Measurements from ENCODE around the gene PTAR1.
A peak's percentile ranks its signal among the peaks of the same experiment; 100 is the strongest.

Gene PTAR1

DNA sequence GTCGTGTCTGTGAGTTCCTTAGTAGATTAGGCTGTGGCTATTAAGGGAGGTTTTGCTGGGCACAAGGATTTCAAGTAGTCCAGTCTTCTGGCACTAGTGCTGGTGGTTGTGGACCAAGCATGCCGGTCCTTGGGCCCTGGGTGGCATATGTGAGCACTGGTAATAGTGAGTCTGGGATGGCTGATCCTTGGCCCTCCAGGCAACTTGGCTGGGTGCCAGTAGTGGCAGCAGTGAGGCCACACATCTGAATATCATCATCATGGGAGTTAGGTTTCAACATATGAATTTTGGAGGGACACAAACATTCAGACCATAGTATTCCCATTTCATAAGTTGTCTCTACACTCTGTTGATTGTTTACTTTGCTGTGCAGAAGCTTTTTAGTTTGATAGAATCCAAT lies 62.3 kb downstream of the PTAR1 start:
- no peaks in the 10 kb centered on the region for H3K4me1 ChIP-seq (ENCODE audit: control insufficient read depth, low read depth, low read length)
- no peak overlapping the region for H3K27ac ChIP-seq (ENCODE audit: low read length)
- no peak overlapping the region for H3K4me3 ChIP-seq (ENCODE audit: low read length)
- H3K36me3 ChIP-seq (ENCODE audit: control insufficient read depth, low read depth, low read length): no peaks in the 10 kb centered on the region
- no peak overlapping the region for H3K9ac ChIP-seq (ENCODE audit: low read length)
- no peaks in the 10 kb centered on the region for H3K27me3 ChIP-seq (ENCODE audit: control insufficient read depth, insufficient read depth, low read length)
- H3K9me3 ChIP-seq (ENCODE audit: control insufficient read depth, low read depth, low read length): peaks cover 3% of the 10 kb centered on the region

- no peak overlapping the region for H3K9ac ChIP-seq (ENCODE audit: low read length)
Observed at GRCh38 chr9:69696802-69697201, 63.0 kb downstream of the PTAR1 start.

GRCh38 chr9:69689991-69690538 lies 69.7 kb downstream of the PTAR1 start:
- Histone ChIP-seq H3K4me3 (ENCODE audit: low read length) (no peak overlapping the region), H3K27me3 (ENCODE audit: control insufficient read depth, insufficient read depth, low read length) (no peaks in the 10 kb centered on the region), H3K27ac (ENCODE audit: low read length) (no peak overlapping the region), H3K36me3 (ENCODE audit: control insufficient read depth, low read depth, low read length) (no peaks in the 10 kb centered on the region), H3K9me3 (ENCODE audit: control insufficient read depth, low read depth, low read length) (no peaks in the 10 kb centered on the region), H3K9ac (ENCODE audit: low read length) (no peak overlapping the region), H3K4me1 (ENCODE audit: control insufficient read depth, low read depth, low read length) (no peaks in the 10 kb centered on the region)

More at GRCh38 chr9:69696802-69697201, 63.0 kb downstream of the PTAR1 start:
- Histone ChIP-seq H3K4me1 (ENCODE audit: control insufficient read depth, low read depth, low read length) (no peaks in the 10 kb centered on the region), H3K27ac (ENCODE audit: low read length) (no peak overlapping the region), H3K27me3 (ENCODE audit: control insufficient read depth, insufficient read depth, low read length) (no peaks in the 10 kb centered on the region), H3K4me3 (ENCODE audit: low read length) (no peak overlapping the region), H3K9me3 (ENCODE audit: control insufficient read depth, low read depth, low read length) (peaks cover 3% of the 10 kb centered on the region), H3K36me3 (ENCODE audit: control insufficient read depth, low read depth, low read length) (no peaks in the 10 kb centered on the region)

- H3K4me1 ChIP-seq (ENCODE audit: control insufficient read depth, low read depth, low read length): no peaks in the 10 kb centered on the region
- H3K4me3 ChIP-seq (ENCODE audit: low read length): no peak overlapping the region
- no peak overlapping the region for H3K9ac ChIP-seq (ENCODE audit: low read length)
- no peaks in the 10 kb centered on the region for H3K9me3 ChIP-seq (ENCODE audit: control insufficient read depth, low read depth, low read length)
- H3K36me3 ChIP-seq (ENCODE audit: control insufficient read depth, low read depth, low read length): no peaks in the 10 kb centered on the region
- no peaks in the 10 kb centered on the region for H3K27me3 ChIP-seq (ENCODE audit: control insufficient read depth, insufficient read depth, low read length)
- no peak overlapping the region for H3K27ac ChIP-seq (ENCODE audit: low read length)
Observed at GRCh38 chr9:69683927-69684326, 75.9 kb downstream of the PTAR1 start.

DNA sequence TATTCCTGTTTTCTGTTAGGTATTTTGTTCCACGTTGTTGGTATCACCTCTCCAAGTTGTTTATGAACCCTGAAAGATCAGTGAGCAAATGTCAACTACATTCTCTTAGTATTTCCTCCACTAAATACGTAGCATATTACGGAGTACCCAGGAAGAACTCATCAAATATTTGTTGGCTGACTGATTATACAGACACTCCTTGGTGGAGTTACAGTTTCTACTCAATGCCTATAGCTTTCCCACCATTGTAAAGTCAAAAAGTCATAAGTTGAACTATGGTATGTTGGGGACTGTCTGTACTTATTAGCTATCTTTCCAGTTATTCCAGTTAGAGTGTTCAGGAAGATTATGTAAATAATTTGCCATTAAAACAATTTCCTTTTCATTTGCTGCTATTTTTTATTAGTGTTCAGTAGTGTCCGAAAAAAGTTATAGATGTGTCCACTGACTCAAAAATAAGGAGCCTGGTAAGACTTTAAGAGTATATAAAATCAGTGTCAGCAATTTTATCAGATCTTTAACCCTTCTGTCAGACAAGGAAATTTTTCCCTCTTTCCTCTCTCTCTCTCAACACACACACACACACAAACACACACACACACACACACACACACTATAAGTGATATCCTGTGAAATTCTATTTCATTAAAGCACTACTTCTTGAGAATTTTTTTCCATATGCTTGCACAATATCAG lies 80.8 kb downstream of the PTAR1 start:
- no peaks in the 10 kb centered on the region for H3K36me3 ChIP-seq (ENCODE audit: control insufficient read depth, low read depth, low read length)
- H3K4me1 ChIP-seq (ENCODE audit: control insufficient read depth, low read depth, low read length): no peaks in the 10 kb centered on the region
- H3K4me3 ChIP-seq (ENCODE audit: low read length): no peak overlapping the region
- no peak overlapping the region for H3K27ac ChIP-seq (ENCODE audit: low read length)
- H3K27me3 ChIP-seq (ENCODE audit: control insufficient read depth, insufficient read depth, low read length): no peaks in the 10 kb centered on the region
- H3K9ac ChIP-seq (ENCODE audit: low read length): no peak overlapping the region
- H3K9me3 ChIP-seq (ENCODE audit: control insufficient read depth, low read depth, low read length): no peaks in the 10 kb centered on the region

DNA sequence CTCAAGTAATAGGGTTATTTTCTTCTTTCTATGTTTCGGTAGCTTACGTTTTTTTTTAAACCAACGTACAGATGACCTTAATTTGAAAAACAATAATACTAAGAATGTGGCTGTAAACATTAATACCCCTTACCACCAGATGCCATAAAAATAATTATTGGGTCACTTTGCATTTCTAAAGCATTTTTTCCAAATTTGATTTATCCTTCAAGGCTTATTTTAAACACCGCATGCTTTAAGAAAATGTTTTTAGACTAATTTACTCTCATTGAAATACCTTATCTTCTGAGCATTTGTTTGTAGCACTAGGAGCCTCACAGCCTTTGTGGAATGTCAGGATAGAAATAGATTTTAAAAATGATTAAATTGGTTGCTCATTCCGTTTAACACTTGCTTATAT lies 81.9 kb downstream of the PTAR1 start:
- no peaks in the 10 kb centered on the region for H3K27me3 ChIP-seq (ENCODE audit: control insufficient read depth, insufficient read depth, low read length)
- no peaks in the 10 kb centered on the region for H3K36me3 ChIP-seq (ENCODE audit: control insufficient read depth, low read depth, low read length)
- no peak overlapping the region for H3K27ac ChIP-seq (ENCODE audit: low read length)
- peaks cover 4% of the 10 kb centered on the region for H3K4me1 ChIP-seq (ENCODE audit: control insufficient read depth, low read depth, low read length)
- no peak overlapping the region for H3K9ac ChIP-seq (ENCODE audit: low read length)
- no peak overlapping the region for H3K4me3 ChIP-seq (ENCODE audit: low read length)
- no peaks in the 10 kb centered on the region for H3K9me3 ChIP-seq (ENCODE audit: control insufficient read depth, low read depth, low read length)

GRCh38 chr9:69675563-69675962 lies 84.2 kb downstream of the PTAR1 start:
- Histone ChIP-seq H3K27ac (ENCODE audit: low read length) (no peak overlapping the region), H3K9ac (ENCODE audit: low read length) (no peak overlapping the region), H3K36me3 (ENCODE audit: control insufficient read depth, low read depth, low read length) (no peaks in the 10 kb centered on the region), H3K4me3 (ENCODE audit: low read length) (no peak overlapping the region), H3K9me3 (ENCODE audit: control insufficient read depth, low read depth, low read length) (no peaks in the 10 kb centered on the region), H3K27me3 (ENCODE audit: control insufficient read depth, insufficient read depth, low read length) (peaks cover 15% of the 10 kb centered on the region), H3K4me1 (ENCODE audit: control insufficient read depth, low read depth, low read length) (peaks cover 4% of the 10 kb centered on the region)

DNA sequence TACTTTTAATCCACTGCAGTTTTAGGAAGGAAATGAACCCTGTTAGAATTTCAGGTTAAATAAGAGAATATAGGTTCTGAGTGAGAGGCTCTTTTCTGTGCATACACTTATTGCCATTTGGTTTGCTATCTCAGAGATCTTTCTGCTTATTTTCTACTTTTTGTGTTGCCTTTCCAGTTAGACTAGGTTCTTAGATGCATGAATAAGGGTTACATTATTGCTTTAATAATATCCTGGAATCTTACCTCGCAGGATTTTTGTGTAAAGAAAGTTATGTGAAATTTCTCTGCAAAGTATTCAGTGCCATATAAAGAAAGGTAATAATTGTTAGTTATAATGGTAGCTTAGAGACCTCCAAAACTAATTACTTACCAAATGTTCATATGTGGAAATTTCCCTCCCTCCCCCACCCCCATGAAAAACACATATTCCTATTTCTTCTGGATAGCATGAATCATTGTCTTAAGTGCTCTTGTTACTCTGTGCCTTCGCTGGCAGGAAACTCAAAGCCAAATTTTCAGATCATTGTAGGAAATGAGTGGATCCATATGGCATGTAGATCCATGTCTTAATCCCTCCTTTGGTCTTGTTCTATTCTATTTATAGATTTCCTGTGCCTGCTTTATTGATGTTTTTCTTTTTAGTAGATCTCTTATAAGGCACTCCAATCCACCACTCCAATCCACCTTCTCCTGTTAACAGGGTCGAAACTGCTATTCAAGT lies 84.9 kb downstream of the PTAR1 start:
- Histone ChIP-seq H3K27me3 (ENCODE audit: control insufficient read depth, insufficient read depth, low read length) (peaks cover 21% of the 10 kb centered on the region), H3K4me3 (ENCODE audit: low read length) (no peak overlapping the region), H3K9me3 (ENCODE audit: control insufficient read depth, low read depth, low read length) (no peaks in the 10 kb centered on the region), H3K9ac (ENCODE audit: low read length) (no peak overlapping the region), H3K36me3 (ENCODE audit: control insufficient read depth, low read depth, low read length) (no peaks in the 10 kb centered on the region), H3K27ac (ENCODE audit: low read length) (no peak overlapping the region), H3K4me1 (ENCODE audit: control insufficient read depth, low read depth, low read length) (peaks cover 4% of the 10 kb centered on the region)

- Histone ChIP-seq H3K36me3 (ENCODE audit: control insufficient read depth, low read depth, low read length) (no peaks in the 10 kb centered on the region), H3K4me3 (ENCODE audit: low read length) (no peak overlapping the region), H3K9me3 (ENCODE audit: control insufficient read depth, low read depth, low read length) (no peaks in the 10 kb centered on the region), H3K4me1 (ENCODE audit: control insufficient read depth, low read depth, low read length) (peaks cover 4% of the 10 kb centered on the region), H3K27ac (ENCODE audit: low read length) (no peak overlapping the region), H3K27me3 (ENCODE audit: control insufficient read depth, insufficient read depth, low read length) (peaks cover 21% of the 10 kb centered on the region), H3K9ac (ENCODE audit: low read length) (no peak overlapping the region)
Observed at GRCh38 chr9:69674112-69674685, 85.6 kb downstream of the PTAR1 start.

- H3K27ac ChIP-seq (ENCODE audit: low read length): no peak overlapping the region
- H3K36me3 ChIP-seq (ENCODE audit: control insufficient read depth, low read depth, low read length): no peaks in the 10 kb centered on the region
- H3K4me1 ChIP-seq (ENCODE audit: control insufficient read depth, low read depth, low read length): peaks cover 4% of the 10 kb centered on the region
- H3K9ac ChIP-seq (ENCODE audit: low read length): no peak overlapping the region
- peak overlapping the region; percentile 73 for H3K4me3 ChIP-seq (ENCODE audit: low read length)
- H3K27me3 ChIP-seq (ENCODE audit: control insufficient read depth, insufficient read depth, low read length): peaks cover 21% of the 10 kb centered on the region
- no peaks in the 10 kb centered on the region for H3K9me3 ChIP-seq (ENCODE audit: control insufficient read depth, low read depth, low read length)
Observed at GRCh38 chr9:69673311-69673640, 86.5 kb downstream of the PTAR1 start.

GRCh38 chr9:69672596-69673310 lies 87.1 kb downstream of the PTAR1 start:
- peaks cover 6% of the 10 kb centered on the region for H3K4me1 ChIP-seq (ENCODE audit: control insufficient read depth, low read depth, low read length)
- no peaks in the 10 kb centered on the region for H3K9me3 ChIP-seq (ENCODE audit: control insufficient read depth, low read depth, low read length)
- H3K27me3 ChIP-seq (ENCODE audit: control insufficient read depth, insufficient read depth, low read length): peaks cover 21% of the 10 kb centered on the region
- no peak overlapping the region for H3K9ac ChIP-seq (ENCODE audit: low read length)
- no peak overlapping the region for H3K27ac ChIP-seq (ENCODE audit: low read length)
- H3K36me3 ChIP-seq (ENCODE audit: control insufficient read depth, low read depth, low read length): no peaks in the 10 kb centered on the region
- peak overlapping the region; percentile 73 for H3K4me3 ChIP-seq (ENCODE audit: low read length)

All from iPS-18a (cell line).